Adrenal gland (tissue), 5 donors: Measurements from ENCODE around the gene FAM193B.

Experiments used
- CTCF ChIP-seq, 6 experiments: fragments of 450-650 bp in 4 of 6; fragments of 200-600 bp in 2 of 6; sonication (generic) in 1 of 6; IDR thresholded peaks; 1 replicate in 5 of 6; 2 replicates in 1 of 6; pipeline versions ENCODE4 v1.5.1 to v1.8.0; 2016 to 2021; ENCODE audit warnings: antibody characterized with exemption in 6 of 6, mild to moderate bottlenecking in 2 of 6, moderate library complexity in 1 of 6
- POLR2A ChIP-seq, 2 donors: fragments of 450-650 bp; IDR thresholded peaks; one replicate each; pipeline ENCODE4 v1.6.1; 2017; ENCODE audit warnings: antibody characterized with exemption in 2 of 2, mild to moderate bottlenecking in 2 of 2, moderate library complexity in 1 of 2
- donor health status: DM: no; HTN: no; CAD: no.

GRCh38 chr5:177487975-177488374 is 66.4 kb downstream of the FAM193B start:
- no peak for TF ChIP-seq POLR2A (IDR thresholded peaks at IDR 0.05)
- no peak for TF ChIP-seq CTCF (IDR thresholded peaks at IDR 0.05)
